NOMO-1 treated with DMSO at 0.1 percent for 48 hours (cell line): Measurements from ENCODE around the gene TARS1.

Experiments used
- DNase-seq: peaks from one replicate; lab custom pipeline; 2025; ENCODE audit not compliant: unreplicated experiment; lab: John Stamatoyannopoulos, UW

The TARS1 gene

GRCh38 chr5:33438996-33439395 lies 1.8 kb upstream of the TARS1 start:
- DNase-seq, result no peak

GRCh38 chr5:33439905-33440481 lies 772 bp upstream of the TARS1 start:
- no peak for DNase-seq

GRCh38 chr5:33441241-33442177 lies 744 bp downstream of the TARS1 start:
- peak; percentile 84 for DNase-seq

- DNase-seq, result no peak
Observed at GRCh38 chr5:33444542-33444941, 3.8 kb downstream of the TARS1 start.

- DNase-seq, result no peak
Observed at GRCh38 chr5:33445798-33446197, 5.0 kb downstream of the TARS1 start.

- no peak for DNase-seq
Observed at GRCh38 chr5:33448118-33448517, 7.4 kb downstream of the TARS1 start.

GRCh38 chr5:33457126-33457525 lies 16.4 kb downstream of the TARS1 start:
- DNase-seq, result no peak

- no peak for DNase-seq
Observed at GRCh38 chr5:33457817-33458216, 17.1 kb downstream of the TARS1 start.

GRCh38 chr5:33460210-33460609 lies 19.4 kb downstream of the TARS1 start:
- no peak for DNase-seq

- no peak for DNase-seq
Observed at GRCh38 chr5:33462456-33462855, 21.7 kb downstream of the TARS1 start.

GRCh38 chr5:33465120-33465519 lies 24.4 kb downstream of the TARS1 start:
- DNase-seq, result no peak

- no peak for DNase-seq
Observed at GRCh38 chr5:33468775-33469435, 28.1 kb downstream of the TARS1 start.

GRCh38 chr5:33470544-33470943 lies 29.8 kb downstream of the TARS1 start:
- DNase-seq, result peak; percentile 35

- DNase-seq, result no peak
Observed at GRCh38 chr5:33472805-33473409, 32.1 kb downstream of the TARS1 start.

GRCh38 chr5:33474004-33474403 lies 33.2 kb downstream of the TARS1 start:
- DNase-seq, result no peak

GRCh38 chr5:33474931-33475499 lies 34.2 kb downstream of the TARS1 start:
- no peak for DNase-seq

- peak; percentile 50 for DNase-seq
Observed at GRCh38 chr5:33475706-33476105, 34.9 kb downstream of the TARS1 start.

- no peak for DNase-seq
Observed at GRCh38 chr5:33476992-33477391, 36.2 kb downstream of the TARS1 start.

GRCh38 chr5:33477816-33478215 lies 37.1 kb downstream of the TARS1 start:
- no peak for DNase-seq

- DNase-seq, result no peak
Observed at GRCh38 chr5:33479311-33479710, 38.5 kb downstream of the TARS1 start.

- no peak for DNase-seq
Observed at GRCh38 chr5:33480876-33481275, 40.1 kb downstream of the TARS1 start.
